C4-2B (cell line): ENCODE measurements around the gene CC2D2B.
"Not testable (repeated sequence)": the region's sequence is repeated elsewhere in the genome, so short reads cannot be mapped to it uniquely, and the experiment has no call there.

ENCODE experiments used
- ZFX ChIP-seq: fragments of 450-650 bp; IDR thresholded peaks from 2 replicates; pipeline ENCODE4 v1.6.1; 2017
- TF ChIP-seq, protein P1 (sequence below): fragments of 450-650 bp; conservative IDR thresholded peaks from 2 replicates; pipeline ENCODE4 v1.5.1; 2017; ENCODE audit warnings: mild to moderate bottlenecking

DNA sequence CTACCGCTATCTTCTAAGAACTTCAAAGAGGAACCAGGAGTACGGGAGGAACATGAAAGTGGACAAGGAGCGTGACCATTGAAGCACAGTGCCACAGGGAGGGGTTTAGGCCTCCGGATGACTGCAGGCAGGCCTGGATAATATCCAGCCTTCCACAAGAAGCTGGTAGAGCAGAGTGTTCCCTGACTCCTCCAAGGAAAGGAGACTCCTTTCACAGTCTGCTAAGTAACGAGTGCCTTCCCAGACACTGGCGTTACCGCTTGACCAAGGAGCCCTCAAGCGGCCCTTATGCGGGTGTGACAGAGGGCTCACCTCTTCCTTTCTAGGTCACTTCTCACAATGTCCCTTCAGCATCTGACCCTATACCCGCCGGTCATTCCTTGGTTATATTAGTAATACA is 86.6 kb downstream of the CC2D2B start:
- TF ChIP-seq, protein P1, sequence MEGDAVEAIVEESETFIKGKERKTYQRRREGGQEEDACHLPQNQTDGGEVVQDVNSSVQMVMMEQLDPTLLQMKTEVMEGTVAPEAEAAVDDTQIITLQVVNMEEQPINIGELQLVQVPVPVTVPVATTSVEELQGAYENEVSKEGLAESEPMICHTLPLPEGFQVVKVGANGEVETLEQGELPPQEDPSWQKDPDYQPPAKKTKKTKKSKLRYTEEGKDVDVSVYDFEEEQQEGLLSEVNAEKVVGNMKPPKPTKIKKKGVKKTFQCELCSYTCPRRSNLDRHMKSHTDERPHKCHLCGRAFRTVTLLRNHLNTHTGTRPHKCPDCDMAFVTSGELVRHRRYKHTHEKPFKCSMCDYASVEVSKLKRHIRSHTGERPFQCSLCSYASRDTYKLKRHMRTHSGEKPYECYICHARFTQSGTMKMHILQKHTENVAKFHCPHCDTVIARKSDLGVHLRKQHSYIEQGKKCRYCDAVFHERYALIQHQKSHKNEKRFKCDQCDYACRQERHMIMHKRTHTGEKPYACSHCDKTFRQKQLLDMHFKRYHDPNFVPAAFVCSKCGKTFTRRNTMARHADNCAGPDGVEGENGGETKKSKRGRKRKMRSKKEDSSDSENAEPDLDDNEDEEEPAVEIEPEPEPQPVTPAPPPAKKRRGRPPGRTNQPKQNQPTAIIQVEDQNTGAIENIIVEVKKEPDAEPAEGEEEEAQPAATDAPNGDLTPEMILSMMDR: not testable (repeated sequence)
- TF ChIP-seq ZFX: not testable (repeated sequence)
